ENCODE measurements around the gene SLC2A4. TPM values are rescaled to one million over a fixed set of nuclear protein-coding genes. Genes with fewer than 3 reads are reported as not detected.

The SLC2A4 gene
- total RNA-seq, 1 donor from 2014 or later, result 34.4 TPM

DNA sequence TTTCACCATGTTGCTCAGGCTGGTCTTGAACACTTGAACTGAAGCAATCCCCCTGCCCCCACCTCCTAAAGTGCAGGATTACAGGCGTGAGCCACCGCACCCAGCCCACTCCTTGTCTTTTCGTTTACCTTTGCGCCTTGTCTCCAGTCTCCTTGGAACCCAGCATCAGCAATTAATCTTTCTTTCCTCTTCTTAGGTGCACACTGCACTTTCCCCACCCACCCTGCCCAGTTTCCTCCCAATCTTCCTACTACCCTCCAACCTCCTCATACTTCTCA is 17.8 kb upstream of the SLC2A4 start:
- no peak overlapping the region for H3K4me3 ChIP-seq (ENCODE audit: low read length in 3 of 3)
- no peak overlapping the region for H3K27ac ChIP-seq (ENCODE audit: low read depth, low read length)
- no peaks in the 10 kb centered on the region for H3K9me3 ChIP-seq (ENCODE audit: control insufficient read depth in 3 of 3, low read length in 3 of 3)
- peaks cover 8 to 10% (median 9%) of the 10 kb centered on the region in 3 donors for H3K36me3 ChIP-seq (ENCODE audit: control insufficient read depth in 3 of 3, insufficient read depth in 3 of 3, low read length in 3 of 3)
- peaks cover 13 to 26% (median 20%) of the 10 kb centered on the region in 3 donors for H3K4me1 ChIP-seq (ENCODE audit: control insufficient read depth in 3 of 3, insufficient read depth in 3 of 3, low read length in 3 of 3)
- H3K27me3 ChIP-seq (ENCODE audit: control insufficient read depth in 3 of 3, insufficient read depth in 3 of 3, low read length in 3 of 3), result peaks cover 25 to 40% (median 37%) of the 10 kb centered on the region in 3 donors
- no peak overlapping the region for H3K9ac ChIP-seq (ENCODE audit: low read depth in 1 of 3, low read length in 3 of 3)

DNA sequence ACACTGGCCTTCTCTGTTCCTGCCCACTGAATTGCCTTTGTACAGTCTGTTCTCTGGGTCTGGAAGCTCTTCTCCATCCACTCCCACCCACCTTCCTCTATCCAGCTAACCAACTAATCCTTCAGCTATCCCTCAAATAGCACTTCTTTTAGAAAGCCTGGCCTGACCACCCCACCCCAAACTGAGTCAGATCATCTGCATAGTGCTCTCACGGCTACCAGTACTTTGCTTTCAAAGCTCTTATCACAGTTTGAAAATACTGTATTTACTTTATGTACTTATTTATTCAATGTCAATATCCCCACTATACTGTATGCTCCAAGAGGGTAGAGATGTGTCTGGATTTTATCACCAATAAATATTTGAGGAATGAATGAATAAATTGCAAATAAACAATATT is 14.7 kb upstream of the SLC2A4 start:
- Histone ChIP-seq H3K27ac (ENCODE audit: low read depth, low read length) (no peak overlapping the region), H3K36me3 (ENCODE audit: control insufficient read depth in 3 of 3, insufficient read depth in 3 of 3, low read length in 3 of 3) (no peaks in the 10 kb centered on the region), H3K4me1 (ENCODE audit: control insufficient read depth in 3 of 3, insufficient read depth in 3 of 3, low read length in 3 of 3) (peaks cover 8 to 16% (median 10%) of the 10 kb centered on the region in 3 donors), H3K9me3 (ENCODE audit: control insufficient read depth in 3 of 3, low read length in 3 of 3) (no peaks in the 10 kb centered on the region), H3K9ac (ENCODE audit: low read depth in 1 of 3, low read length in 3 of 3) (no peak overlapping the region), H3K27me3 (ENCODE audit: control insufficient read depth in 3 of 3, insufficient read depth in 3 of 3, low read length in 3 of 3) (peaks cover 15 to 24% (median 20%) of the 10 kb centered on the region in 3 donors), H3K4me3 (ENCODE audit: low read length in 3 of 3) (no peak overlapping the region)

DNA sequence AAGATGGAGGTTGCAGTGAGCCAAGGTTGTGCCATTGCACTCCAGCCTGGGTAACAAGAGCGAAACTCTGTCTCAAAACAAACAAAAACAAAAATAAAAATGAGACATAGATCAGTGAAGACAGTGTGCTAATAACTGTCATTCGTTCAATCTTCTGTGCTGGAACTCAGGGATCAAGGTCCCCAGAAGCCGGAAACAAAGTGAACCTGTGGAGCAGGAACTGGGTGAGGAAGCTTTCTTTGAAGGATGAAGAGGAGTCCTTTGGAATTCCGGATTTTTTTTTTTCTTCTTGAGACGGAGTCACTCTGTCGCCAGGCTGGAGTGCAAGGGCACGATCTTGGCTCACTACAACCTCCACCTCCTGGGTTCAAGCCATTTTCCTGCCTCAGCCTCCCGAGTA is 2.1 kb upstream of the SLC2A4 start:
- Histone ChIP-seq H3K36me3 (ENCODE audit: control insufficient read depth in 3 of 3, insufficient read depth in 3 of 3, low read length in 3 of 3) (peaks cover 7 to 18% (median 10%) of the 10 kb centered on the region in 3 donors), H3K27ac (ENCODE audit: low read depth, low read length) (peak overlapping the region; percentile 99), H3K9ac (ENCODE audit: low read depth in 1 of 3, low read length in 3 of 3) (peak overlapping the region in 1 of 3 donors; percentile 99), H3K27me3 (ENCODE audit: control insufficient read depth in 3 of 3, insufficient read depth in 3 of 3, low read length in 3 of 3) (peaks cover 0 to 2% (median 0%) of the 10 kb centered on the region in 3 donors), H3K4me1 (ENCODE audit: control insufficient read depth in 3 of 3, insufficient read depth in 3 of 3, low read length in 3 of 3) (peaks cover 33 to 43% (median 36%) of the 10 kb centered on the region in 3 donors), H3K9me3 (ENCODE audit: control insufficient read depth in 3 of 3, low read length in 3 of 3) (no peaks in the 10 kb centered on the region), H3K4me3 (ENCODE audit: low read length in 3 of 3) (no peak overlapping the region)

DNA sequence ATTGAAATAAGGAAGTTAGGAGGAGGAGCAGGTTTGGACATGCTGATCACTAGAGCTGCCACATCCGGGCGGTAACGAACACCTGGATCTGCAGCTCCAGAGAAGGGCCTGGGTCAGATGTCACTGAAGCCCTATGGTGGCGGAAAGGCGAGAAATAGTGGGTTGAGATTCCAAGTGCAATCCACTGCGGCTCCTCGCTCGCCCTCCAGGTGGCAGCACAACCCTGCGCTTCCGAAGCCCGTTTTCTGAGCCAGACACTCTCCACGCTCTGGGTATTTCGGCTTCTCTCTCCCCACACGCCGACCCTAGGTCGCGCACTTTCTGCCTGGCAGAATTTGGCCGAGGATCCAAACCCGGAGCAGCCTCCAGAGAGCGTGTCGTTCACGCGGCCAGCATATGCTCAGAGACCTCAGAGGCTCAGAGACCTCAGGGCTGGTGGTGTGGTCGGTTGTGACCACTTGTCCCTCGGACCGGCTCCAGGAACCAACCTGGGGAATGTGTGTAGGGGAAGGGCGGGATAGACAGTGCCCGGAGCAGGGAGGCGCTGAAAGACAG is 922 bp upstream of the SLC2A4 start:
- Histone ChIP-seq H3K4me3 (ENCODE audit: low read length in 3 of 3) (peak overlapping the region; percentile 77 to 89 (median 78)), H3K27ac (ENCODE audit: low read depth, low read length) (peak overlapping the region; percentile 99), H3K4me1 (ENCODE audit: control insufficient read depth in 3 of 3, insufficient read depth in 3 of 3, low read length in 3 of 3) (peaks cover 45 to 55% (median 47%) of the 10 kb centered on the region in 3 donors), H3K9ac (ENCODE audit: low read depth in 1 of 3, low read length in 3 of 3) (peak overlapping the region; percentile 91 to 99 (median 97)), H3K36me3 (ENCODE audit: control insufficient read depth in 3 of 3, insufficient read depth in 3 of 3, low read length in 3 of 3) (peaks cover 19 to 30% (median 21%) of the 10 kb centered on the region in 3 donors), H3K27me3 (ENCODE audit: control insufficient read depth in 3 of 3, insufficient read depth in 3 of 3, low read length in 3 of 3) (peaks cover 0 to 2% (median 0%) of the 10 kb centered on the region in 3 donors), H3K9me3 (ENCODE audit: control insufficient read depth in 3 of 3, low read length in 3 of 3) (no peaks in the 10 kb centered on the region)

DNA sequence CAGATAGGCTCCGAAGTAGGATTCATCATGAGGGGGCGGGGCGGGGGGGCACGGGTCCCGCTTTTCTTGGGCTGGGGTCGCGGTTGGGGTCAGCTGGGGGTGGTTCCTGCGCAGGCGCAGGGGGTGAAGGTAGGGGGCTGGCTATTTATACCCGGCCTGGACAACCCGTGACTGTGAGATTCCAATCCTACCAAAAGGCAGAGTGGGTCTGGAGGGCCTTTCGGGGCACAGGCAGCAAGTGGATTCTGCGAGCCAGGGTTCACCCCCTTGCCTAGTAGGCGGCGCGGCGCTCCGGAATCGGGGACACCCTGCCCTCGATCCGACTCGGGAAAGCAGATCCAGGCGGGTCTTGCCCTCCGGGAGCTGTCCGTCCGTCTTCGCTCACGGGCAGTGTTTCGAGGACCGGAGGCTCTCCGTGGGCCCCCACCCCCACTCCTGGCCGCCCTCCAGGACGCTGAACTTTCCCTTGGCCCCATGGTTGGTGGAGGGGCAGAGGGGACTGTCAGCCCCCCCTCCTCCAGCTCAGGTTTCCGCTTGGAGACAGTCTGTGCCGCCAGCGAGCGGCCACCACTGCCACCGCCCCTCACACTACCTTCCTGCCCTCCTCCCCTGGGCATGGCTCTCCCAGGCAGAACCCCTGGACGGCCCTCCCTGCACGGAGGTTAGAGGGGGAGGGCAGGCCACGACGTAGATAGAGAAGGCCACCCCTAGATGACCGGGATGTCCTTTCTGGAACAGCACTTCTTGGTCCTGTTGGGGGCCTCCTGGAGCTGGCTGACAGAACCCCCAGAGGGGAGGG is 634 bp downstream of the SLC2A4 start:
- Histone ChIP-seq H3K4me1 (ENCODE audit: control insufficient read depth in 3 of 3, insufficient read depth in 3 of 3, low read length in 3 of 3) (peaks cover 54 to 68% (median 61%) of the 10 kb centered on the region in 3 donors), H3K4me3 (ENCODE audit: low read length in 3 of 3) (peak overlapping the region; percentile 80 to 92 (median 89)), H3K9ac (ENCODE audit: low read depth in 1 of 3, low read length in 3 of 3) (peak overlapping the region; percentile 97 to 99 (median 98)), H3K36me3 (ENCODE audit: control insufficient read depth in 3 of 3, insufficient read depth in 3 of 3, low read length in 3 of 3) (peaks cover 30 to 43% (median 31%) of the 10 kb centered on the region in 3 donors), H3K27me3 (ENCODE audit: control insufficient read depth in 3 of 3, insufficient read depth in 3 of 3, low read length in 3 of 3) (peaks cover 0 to 2% (median 0%) of the 10 kb centered on the region in 3 donors), H3K9me3 (ENCODE audit: control insufficient read depth in 3 of 3, low read length in 3 of 3) (no peaks in the 10 kb centered on the region), H3K27ac (ENCODE audit: low read depth, low read length) (peak overlapping the region; percentile 99)

DNA sequence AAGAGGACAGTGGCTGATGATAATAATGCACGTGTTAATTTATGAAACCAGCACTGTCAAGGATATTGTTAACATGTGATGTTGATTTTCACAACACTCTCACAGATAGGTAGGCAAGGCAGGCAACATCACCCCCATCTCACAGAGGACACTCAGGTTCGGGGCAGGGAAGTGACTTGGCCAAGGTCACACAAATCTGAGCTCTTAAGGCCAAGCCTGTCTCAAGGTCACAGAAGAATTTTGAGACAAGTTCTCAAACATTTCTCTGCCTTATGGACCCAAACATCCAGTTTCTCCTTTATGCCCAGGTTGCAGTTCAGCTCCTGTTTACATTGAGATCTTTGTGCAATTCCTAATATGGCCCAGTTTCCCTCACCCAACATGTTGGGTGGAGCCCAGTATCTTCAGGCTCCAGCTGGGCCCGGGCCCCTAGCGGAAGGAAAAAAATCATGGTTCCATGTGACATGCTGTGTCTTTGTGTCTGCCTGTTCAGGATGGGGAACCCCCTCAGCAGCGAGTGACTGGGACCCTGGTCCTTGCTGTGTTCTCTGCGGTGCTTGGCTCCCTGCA is 1.3 kb downstream of the SLC2A4 start:
- Histone ChIP-seq H3K27ac (ENCODE audit: low read depth, low read length) (peak overlapping the region; percentile 99), H3K9me3 (ENCODE audit: control insufficient read depth in 3 of 3, low read length in 3 of 3) (no peaks in the 10 kb centered on the region), H3K36me3 (ENCODE audit: control insufficient read depth in 3 of 3, insufficient read depth in 3 of 3, low read length in 3 of 3) (peaks cover 34 to 49% (median 35%) of the 10 kb centered on the region in 3 donors), H3K4me1 (ENCODE audit: control insufficient read depth in 3 of 3, insufficient read depth in 3 of 3, low read length in 3 of 3) (peaks cover 56 to 74% (median 67%) of the 10 kb centered on the region in 3 donors), H3K27me3 (ENCODE audit: control insufficient read depth in 3 of 3, insufficient read depth in 3 of 3, low read length in 3 of 3) (peaks cover 0 to 2% (median 0%) of the 10 kb centered on the region in 3 donors), H3K4me3 (ENCODE audit: low read length in 3 of 3) (peak overlapping the region; percentile 80 to 92 (median 89)), H3K9ac (ENCODE audit: low read depth in 1 of 3, low read length in 3 of 3) (peak overlapping the region; percentile 97 to 99 (median 98))

DNA sequence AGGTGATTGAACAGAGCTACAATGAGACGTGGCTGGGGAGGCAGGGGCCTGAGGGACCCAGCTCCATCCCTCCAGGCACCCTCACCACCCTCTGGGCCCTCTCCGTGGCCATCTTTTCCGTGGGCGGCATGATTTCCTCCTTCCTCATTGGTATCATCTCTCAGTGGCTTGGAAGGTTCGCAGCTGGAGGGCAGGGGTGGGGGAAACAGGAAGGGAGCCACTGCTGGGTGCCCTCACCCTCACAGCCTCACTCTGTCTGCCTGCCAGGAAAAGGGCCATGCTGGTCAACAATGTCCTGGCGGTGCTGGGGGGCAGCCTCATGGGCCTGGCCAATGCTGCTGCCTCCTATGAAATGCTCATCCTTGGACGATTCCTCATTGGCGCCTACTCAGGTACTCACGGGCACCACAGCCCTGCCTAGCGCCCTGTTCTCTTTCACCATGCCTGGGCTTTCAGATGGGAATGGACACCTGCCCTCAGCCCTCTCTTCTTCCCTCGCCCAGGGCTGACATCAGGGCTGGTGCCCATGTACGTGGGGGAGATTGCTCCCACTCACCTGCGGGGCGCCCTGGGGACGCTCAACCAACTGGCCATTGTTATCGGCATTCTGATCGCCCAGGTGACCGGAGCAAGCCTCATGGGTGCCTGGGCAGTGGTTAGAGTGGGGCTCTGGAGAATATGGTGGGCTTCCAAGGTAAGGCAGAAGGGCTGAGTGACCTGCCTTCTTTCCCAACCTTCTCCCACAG is 2.1 kb downstream of the SLC2A4 start:
- H3K27me3 ChIP-seq (ENCODE audit: control insufficient read depth in 3 of 3, insufficient read depth in 3 of 3, low read length in 3 of 3), result peaks cover 0 to 2% (median 0%) of the 10 kb centered on the region in 3 donors

DNA sequence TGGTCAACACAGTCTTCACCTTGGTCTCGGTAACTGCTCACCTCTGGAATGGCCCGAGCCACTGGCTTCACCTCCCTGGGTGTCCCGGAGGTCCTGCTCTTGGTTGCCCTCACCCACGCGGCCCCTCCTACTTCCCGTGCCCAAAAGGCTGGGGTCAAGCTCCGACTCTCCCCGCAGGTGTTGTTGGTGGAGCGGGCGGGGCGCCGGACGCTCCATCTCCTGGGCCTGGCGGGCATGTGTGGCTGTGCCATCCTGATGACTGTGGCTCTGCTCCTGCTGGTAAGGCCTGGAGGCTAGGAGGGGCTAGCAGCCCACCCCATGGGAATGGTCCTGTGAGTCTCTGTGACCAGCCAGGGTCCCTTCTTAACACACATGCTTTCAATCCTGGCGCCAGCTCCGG is 3.4 kb downstream of the SLC2A4 start:
- Histone ChIP-seq H3K9ac (ENCODE audit: low read depth in 1 of 3, low read length in 3 of 3) (peak overlapping the region; percentile 32 to 99 (median 38)), H3K9me3 (ENCODE audit: control insufficient read depth in 3 of 3, low read length in 3 of 3) (no peaks in the 10 kb centered on the region), H3K36me3 (ENCODE audit: control insufficient read depth in 3 of 3, insufficient read depth in 3 of 3, low read length in 3 of 3) (peaks cover 34 to 51% (median 35%) of the 10 kb centered on the region in 3 donors), H3K27ac (ENCODE audit: low read depth, low read length) (peak overlapping the region; percentile 99), H3K27me3 (ENCODE audit: control insufficient read depth in 3 of 3, insufficient read depth in 3 of 3, low read length in 3 of 3) (peaks cover 0 to 2% (median 0%) of the 10 kb centered on the region in 3 donors), H3K4me1 (ENCODE audit: control insufficient read depth in 3 of 3, insufficient read depth in 3 of 3, low read length in 3 of 3) (peaks cover 55 to 83% (median 71%) of the 10 kb centered on the region in 3 donors), H3K4me3 (ENCODE audit: low read length in 3 of 3) (peak overlapping the region in 2 of 3 donors; percentile 89 to 92)

More for the DNA sequence above, 2.1 kb downstream of the SLC2A4 start:
- Histone ChIP-seq H3K4me3 (ENCODE audit: low read length in 3 of 3) (peak overlapping the region; percentile 80 to 92 (median 89)), H3K27ac (ENCODE audit: low read depth, low read length) (peak overlapping the region; percentile 99), H3K4me1 (ENCODE audit: control insufficient read depth in 3 of 3, insufficient read depth in 3 of 3, low read length in 3 of 3) (peaks cover 56 to 79% (median 71%) of the 10 kb centered on the region in 3 donors), H3K9ac (ENCODE audit: low read depth in 1 of 3, low read length in 3 of 3) (peak overlapping the region; percentile 97 to 99 (median 98)), H3K9me3 (ENCODE audit: control insufficient read depth in 3 of 3, low read length in 3 of 3) (no peaks in the 10 kb centered on the region), H3K36me3 (ENCODE audit: control insufficient read depth in 3 of 3, insufficient read depth in 3 of 3, low read length in 3 of 3) (peaks cover 34 to 51% (median 35%) of the 10 kb centered on the region in 3 donors)

DNA sequence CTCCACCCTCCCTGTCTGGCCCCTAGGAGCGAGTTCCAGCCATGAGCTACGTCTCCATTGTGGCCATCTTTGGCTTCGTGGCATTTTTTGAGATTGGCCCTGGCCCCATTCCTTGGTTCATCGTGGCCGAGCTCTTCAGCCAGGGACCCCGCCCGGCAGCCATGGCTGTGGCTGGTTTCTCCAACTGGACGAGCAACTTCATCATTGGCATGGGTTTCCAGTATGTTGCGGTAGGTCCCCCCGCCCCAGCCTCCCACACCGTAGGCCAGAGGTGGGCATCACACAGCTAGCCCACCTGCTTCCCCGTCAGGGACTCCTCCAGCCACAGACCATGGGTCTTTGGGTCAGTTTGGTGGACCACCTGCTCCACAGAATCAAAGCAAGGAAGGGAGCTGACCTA is 4.2 kb downstream of the SLC2A4 start:
- Histone ChIP-seq H3K36me3 (ENCODE audit: control insufficient read depth in 3 of 3, insufficient read depth in 3 of 3, low read length in 3 of 3) (peaks cover 34 to 51% (median 35%) of the 10 kb centered on the region in 3 donors), H3K4me1 (ENCODE audit: control insufficient read depth in 3 of 3, insufficient read depth in 3 of 3, low read length in 3 of 3) (peaks cover 50 to 83% (median 71%) of the 10 kb centered on the region in 3 donors), H3K9me3 (ENCODE audit: control insufficient read depth in 3 of 3, low read length in 3 of 3) (no peaks in the 10 kb centered on the region), H3K27ac (ENCODE audit: low read depth, low read length) (peak overlapping the region; percentile 36), H3K9ac (ENCODE audit: low read depth in 1 of 3, low read length in 3 of 3) (peak overlapping the region in 2 of 3 donors; percentile 32 to 99), H3K27me3 (ENCODE audit: control insufficient read depth in 3 of 3, insufficient read depth in 3 of 3, low read length in 3 of 3) (peaks cover 0 to 2% (median 0%) of the 10 kb centered on the region in 3 donors), H3K4me3 (ENCODE audit: low read length in 3 of 3) (no peak overlapping the region)

Measured in skeletal muscle tissue (tissue), 4 donors.